HG03175 (cell line): Measurements from ENCODE around the gene PPP2R2D.
"Not testable (repeated sequence)": the region's sequence is repeated elsewhere in the genome, so short reads cannot be mapped to it uniquely, and the experiment has no call there.

Experiments used
- ATAC-seq: cut with Tn5 transposase; IDR thresholded peaks from one replicate; pipeline ENCODE4 v1.9.1; 2021; ENCODE audit warnings: mild to moderate bottlenecking, moderate library complexity; ENCODE audit not compliant: unreplicated experiment

The PPP2R2D gene

DNA sequence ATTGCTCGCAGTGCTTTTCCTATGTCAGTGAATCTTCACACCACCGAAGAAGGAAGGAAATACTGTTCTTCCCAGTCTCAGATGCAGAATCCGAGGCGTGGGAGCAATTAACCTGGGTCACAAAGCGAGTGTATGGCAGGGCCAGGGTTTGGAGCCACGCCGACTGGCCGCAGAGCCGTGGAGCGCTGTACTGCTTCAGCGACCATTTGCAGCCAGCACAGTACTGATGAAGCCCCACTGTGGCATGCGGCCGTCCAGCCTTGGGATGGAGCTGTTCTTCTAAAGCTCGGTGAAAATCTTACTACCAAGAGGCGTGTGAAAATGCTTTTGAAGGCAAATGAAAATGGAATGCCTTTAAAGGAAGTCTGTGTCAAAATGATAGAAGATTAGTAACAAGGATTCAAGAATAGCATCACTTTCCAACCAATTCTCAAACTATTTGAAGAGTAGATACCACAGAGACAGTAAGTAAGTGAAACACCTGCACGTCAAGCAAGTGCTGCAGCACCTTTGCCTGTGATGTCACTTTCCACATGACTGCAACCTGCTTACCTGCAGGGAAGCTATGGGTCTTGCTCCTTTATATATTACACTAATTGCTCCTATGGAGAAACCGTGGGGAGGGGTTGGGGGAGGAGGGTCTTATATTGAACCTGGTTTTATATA, 4.9 kb downstream of the PPP2R2D start:
- ATAC-seq: no peak

DNA sequence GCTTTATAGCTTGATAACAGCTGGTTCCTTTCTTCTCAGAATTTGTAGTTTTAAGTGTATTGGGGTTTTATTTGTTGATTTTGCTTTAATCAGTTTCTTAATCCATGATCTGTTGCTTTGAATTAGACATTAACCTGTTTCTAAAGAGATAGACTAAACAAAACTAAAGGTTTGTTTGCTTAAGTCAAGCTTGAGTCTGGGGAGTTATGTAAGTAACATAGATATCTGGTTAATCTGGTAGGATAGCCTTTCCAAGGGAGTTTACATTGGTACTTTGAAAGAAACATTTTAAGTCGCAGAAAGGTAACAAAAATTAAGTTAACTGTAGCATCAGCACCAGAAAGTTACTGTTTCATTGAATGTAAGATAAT, 5.4 kb downstream of the PPP2R2D start:
- ATAC-seq: no peak

DNA sequence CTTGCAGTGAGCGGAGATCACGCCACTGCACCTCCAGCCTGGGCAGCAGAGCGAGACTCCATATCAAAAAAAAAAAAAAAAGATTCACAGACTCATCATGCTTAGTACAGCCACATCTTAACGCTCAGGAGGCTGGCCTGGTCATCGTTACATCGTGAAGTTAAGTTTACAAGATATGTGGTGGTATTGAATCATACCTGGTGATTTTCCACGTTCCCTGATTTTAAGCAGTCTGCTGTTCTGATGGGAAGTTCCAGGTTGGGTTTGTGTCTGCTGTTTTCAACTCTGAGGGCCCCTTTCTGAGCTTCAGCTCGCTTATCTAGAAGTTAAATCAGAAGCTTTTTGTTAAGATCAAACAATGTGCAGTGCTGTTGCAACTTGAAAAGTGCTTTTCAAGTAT, 6.9 kb downstream of the PPP2R2D start:
- no peak for ATAC-seq

DNA sequence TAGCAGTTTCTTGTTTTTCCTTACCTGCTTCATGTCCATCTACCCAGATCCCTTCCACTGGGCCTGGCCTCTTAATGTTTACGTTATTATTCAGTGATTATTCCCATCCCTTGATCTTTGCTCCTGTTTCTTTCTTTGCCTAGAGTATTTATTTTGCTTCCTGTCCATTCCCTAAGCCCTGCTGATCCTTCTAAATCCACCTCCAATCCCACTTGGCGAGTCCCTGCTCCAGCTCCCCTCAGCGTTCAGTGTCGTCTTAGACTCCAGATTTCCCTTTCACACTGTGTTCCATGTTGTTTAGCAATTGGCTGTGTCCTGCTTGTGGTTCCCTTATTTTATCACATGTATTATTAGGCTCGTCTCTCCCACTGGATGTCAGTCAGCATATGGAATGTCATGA, 7.3 kb downstream of the PPP2R2D start:
- ATAC-seq: no peak

DNA sequence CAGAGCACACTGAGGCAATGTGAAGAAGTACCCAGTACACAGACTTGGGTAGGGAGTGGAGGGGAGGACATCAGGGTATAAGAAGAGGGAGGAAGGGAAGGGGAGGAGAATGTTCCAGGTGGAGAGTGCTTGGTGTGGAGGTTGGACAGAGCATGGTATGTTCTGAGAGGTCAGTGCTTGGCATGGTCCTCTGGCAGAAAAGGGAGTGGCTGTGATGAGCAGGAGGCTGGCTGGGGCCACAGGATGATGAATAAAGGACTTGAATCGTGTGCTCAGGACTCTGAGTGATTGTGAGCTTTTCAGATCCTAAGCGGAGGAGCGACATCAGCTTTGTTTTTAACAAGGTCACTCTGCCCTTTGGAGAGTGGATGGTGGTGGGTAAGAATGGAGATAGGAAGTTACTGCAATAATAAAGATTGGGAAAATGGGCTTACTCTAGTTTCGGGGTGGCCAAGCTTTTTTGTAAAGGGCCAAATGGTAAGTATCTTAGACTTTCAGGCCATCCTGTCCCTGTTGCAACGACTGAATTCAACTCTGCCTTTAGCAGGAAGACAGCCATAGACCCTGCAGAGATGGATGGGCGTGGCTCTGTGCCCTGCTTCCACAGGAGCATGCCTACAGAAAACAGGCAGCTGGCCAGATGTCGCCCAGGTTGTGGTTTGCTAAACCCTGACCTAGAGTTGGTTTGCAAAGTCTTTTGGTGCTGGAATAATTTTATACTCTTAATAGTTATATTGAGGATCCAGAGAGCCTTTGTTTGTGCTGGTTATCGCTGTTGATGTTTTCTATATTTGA, 8.4 kb downstream of the PPP2R2D start:
- no peak for ATAC-seq

DNA sequence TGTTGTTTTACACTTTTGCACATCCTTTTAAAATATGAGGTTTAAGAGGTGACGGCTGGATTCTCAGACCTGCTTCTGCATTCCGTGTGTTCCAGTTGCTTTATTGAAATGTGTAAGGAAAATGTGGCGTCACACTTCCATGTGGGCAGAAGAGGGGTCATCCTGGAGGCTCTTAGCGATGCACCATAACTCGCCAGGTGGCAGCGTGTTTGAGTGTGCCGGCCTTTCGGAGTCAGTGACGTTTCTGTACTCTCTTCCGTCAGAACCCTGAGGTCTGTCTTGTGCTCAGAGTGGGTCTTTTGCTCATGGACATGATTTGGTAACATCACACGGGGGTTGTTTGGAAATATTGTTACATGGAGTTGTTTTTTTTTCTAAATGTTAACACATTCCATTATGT, 9.1 kb downstream of the PPP2R2D start:
- ATAC-seq: no peak

DNA sequence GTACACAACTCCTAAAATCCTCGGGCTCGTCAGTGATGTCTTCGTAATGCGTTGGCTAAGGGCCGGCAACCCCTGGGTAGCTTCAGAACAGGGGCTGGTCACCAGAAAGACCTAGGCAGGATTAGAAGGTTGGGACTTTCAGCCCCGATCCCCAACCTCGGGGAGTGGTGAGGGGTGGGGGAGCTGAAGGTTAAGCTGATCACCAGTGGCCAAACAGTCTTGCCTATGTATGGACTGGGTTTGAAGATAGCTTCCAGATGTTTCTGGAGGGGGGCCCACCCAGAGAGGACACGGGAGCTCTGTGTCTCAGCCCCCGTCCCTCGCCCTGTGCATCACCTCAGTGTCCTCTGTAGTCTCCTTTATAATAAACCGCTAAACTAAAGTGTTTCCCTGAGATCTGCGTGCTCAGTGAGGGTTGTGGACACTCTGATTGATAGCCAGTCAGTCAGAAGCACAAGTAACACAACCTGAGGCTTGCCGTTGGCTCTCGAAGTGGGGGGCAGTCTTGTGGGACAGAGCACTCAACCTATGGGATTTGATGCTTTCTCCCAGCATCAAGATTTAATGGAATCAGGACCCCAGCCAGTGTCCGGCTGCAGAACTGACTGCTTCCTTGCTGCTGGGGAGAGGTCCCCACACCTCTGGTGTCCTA, 10.0 kb downstream of the PPP2R2D start:
- ATAC-seq: no peak

DNA sequence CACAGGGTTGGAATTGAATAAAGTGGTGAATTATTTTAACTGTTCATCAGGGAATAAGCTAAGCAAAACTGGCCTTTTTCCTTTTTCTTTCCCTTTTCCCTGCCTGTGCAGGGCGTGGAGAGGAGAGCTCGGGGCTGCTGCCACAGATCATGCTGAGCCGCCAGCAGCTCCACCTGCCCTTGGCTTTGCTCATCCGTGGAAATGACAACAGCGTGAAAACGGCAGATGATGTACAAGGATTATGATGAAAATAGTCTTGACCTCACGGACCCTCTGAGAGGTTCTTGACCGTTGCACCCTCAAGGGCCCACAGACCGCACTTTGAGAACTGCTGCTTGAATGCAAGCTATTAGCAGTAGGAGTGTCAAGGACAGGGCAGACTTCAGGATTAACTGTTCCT, 10.6 kb downstream of the PPP2R2D start:
- no peak for ATAC-seq

DNA sequence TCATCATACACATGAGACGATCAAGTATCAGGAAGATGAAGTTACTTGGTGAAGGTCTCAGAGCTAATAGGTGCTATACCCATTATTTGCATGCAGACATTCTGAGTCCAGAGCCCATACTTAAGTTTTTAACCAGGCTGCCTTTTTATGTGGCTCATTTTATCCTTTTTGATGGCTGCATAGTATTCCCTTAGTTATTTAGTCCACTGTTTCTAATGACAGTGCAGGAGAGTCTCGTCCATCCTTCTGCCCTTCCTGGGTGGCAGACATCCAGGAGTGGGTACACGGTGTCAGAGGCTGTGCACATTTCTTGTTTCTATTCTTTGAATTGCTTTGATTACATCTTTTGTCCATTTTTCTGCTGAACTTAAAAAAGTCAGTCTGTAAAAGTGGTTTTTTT, 11.8 kb downstream of the PPP2R2D start:
- no peak for ATAC-seq

DNA sequence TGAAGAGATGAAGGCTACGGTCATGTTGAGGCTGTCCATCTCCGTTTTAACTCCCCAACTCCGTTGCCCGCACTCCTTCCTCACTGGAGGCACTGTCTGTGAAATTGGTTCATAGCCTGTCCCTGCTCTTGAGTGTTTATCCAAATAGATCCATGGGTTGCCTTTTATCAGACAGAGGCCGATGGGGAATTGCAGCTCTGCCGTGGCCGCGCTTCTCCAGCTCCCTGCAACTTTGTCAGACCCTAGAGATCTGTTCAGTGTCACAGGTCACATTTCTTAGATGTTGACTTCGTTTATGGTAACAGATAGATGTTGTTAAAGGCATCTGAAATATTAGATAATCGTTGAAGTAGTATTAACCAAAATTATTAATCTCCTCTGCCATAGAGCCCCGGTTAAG, 14.7 kb downstream of the PPP2R2D start:
- ATAC-seq: no peak

DNA sequence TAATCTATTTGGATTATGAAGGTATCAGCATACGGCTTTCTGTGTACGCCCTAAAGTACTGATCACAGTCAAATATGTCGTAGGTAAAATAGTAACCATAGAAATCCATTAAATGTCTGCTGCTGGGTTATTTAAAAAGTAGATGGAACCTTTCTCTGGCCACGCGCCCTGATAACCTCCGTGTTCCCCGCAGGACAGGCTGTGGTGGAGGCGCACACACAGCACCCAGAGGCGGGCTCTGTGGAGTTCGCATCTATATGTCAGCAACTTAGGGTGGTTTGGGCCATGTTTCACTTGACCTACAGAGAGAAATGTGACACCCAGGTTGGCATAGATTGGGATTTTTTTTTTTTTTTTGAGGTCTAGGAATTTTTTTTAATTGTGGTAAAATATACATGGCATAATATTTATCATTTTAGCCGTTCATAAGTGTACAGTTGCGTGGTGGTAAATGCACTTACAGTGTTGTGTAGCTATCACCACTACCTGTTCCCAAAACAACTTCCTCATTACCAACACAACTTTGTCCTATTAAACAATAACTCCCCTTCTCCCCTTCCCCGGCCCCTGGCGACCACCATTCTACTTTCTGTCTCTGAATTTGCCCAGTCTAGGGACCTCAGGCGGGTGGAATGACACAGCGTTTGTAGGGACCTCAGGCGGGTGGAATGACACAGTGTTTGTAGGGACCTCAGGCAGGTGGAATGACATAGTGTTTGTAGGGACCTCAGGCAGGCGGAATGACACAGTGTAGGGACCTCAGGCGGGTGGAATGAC, 15.4 kb downstream of the PPP2R2D start:
- ATAC-seq: no peak

DNA sequence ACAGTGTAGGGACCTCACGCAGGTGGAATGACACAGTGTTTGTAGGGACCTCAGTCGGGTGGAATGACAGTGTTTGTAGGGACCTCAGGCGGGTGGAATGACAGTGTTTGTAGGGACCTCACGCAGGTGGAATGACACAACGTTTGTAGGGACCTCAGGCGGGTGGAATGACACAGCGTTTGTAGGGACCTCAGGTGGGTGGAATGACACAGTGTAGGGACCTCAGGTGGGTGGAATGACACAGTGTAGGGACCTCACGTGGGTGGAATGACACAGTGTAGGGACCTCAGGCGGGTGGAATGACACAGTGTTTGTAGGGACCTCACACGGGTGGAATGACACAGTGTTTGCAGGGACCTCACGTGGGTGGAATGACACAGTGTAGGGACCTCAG, 16.0 kb downstream of the PPP2R2D start:
- ATAC-seq: not testable (repeated sequence)

DNA sequence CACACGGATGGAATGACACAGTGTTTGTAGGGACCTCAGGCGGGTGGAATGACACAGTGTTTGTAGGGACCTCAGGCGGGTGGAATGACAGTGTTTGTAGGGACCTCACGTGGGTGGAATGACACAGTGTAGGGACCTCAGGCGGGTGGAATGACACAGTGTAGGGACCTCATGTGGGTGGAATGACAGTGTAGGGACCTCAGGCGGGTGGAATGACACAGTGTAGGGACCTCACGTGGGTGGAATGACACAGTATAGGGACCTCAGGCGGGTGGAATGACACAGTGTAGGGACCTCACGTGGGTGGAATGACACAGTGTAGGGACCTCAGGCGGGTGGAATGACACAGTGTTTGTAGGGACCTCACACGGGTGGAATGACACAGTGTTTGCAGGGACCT, 16.7 kb downstream of the PPP2R2D start:
- ATAC-seq: not testable (repeated sequence)

DNA sequence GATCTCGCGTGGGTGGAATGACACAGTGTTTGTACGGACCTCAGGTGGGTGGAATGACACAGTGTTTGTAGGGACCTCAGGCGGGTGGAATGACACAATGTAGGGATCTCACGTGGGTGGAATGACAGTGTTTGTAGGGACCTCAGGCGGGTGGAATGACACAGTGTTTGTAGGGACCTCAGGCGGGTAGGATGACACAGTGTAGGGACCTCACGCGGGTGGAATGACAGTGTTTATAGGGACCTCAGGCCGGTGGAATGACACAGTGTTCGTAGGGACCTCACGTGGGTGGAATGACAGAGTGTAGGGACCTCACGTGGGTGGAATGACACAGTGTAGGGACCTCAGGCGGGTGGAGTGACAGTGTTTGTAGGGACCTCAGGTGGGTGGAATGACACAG, 18.7 kb downstream of the PPP2R2D start:
- ATAC-seq: not testable (repeated sequence)

DNA sequence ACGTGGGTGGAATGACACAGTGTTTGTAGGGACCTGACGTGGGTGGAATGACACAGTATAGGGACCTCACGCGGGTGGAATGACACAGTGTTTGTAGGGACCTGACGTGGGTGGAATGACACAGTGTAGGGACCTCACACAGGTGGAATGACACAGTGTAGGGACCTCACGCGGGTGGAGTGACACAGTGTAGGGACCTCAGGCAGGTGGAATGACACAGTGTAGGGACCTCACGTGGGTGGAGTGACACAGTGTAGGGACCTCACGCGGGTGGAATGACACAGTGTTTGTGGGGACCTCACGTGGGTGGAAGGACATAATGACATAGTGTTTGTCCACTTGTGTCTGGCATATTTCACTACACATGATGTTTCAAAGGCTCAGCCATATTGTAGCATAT, 19.3 kb downstream of the PPP2R2D start:
- no peak for ATAC-seq

DNA sequence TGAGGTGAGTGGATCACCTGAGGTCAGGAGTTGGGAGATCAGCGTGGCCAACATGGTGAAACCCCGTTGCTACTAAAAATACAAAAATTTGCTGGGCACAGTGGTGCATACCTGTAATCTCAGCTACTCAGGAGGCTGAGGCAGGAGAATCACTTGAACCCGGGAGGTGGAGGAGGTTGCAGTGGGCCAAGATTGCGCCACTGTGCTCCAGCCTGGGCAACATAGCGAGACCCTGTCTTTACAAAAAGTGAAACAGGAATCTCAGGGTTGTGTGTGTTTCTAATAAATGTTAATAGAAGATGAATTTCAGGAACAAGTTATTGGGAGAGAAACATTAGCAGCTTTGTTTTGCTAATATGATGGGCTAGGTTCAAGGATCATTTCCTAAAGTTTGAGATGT, 19.9 kb downstream of the PPP2R2D start:
- ATAC-seq: no peak

DNA sequence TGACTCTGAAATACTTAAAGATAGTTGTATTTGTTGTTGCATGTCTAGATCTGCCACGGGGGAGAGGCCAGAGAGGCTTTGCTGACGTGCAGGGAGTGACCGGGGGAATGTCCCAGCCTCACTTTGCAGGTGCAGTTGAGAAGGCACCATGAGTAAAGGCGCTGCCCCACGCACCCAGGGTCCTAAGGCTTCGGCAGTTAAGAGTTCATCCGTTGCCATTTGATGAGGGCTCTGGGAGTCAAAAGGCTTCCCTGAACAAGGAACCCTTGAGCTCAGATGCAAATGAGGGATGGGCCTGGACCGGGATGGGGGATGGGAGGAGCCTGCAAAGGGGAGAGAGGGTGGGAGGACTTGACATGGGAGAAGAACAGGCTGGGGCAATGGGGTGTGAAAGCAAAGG, 20.4 kb downstream of the PPP2R2D start:
- no peak for ATAC-seq

DNA sequence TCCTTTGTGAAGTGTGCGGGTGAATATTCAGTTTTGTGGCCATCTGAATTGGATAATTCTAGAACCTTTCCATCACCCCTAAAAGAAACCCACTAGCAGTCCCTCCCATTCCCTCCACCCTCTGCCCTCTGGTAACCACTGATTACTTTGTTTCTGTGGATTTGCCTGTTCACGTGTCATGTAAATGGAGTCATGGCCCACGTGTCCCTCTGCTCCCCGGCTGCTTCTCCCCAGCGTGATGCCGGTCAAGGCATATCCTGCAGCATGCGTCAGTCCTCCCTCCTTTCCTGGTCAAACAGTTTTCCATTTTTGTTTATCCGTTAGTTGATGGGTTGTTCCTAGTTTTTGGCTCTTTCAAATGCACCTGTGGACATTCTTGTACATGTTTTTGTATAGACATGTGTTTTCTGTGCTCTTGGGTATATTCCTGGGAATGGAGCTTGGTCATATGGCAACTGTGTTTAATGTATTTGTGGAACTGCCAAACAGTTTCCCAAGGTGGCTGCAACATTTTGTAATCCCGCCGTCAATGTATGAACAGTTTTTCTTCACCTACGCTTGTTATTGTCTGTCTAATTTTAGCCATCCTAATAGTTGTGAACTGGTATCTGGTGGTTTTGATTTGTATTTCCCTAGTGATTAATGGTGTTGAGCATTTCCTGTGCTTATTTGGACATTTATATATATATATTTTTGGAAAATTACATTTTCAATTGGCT, 22.4 kb downstream of the PPP2R2D start:
- no peak for ATAC-seq

DNA sequence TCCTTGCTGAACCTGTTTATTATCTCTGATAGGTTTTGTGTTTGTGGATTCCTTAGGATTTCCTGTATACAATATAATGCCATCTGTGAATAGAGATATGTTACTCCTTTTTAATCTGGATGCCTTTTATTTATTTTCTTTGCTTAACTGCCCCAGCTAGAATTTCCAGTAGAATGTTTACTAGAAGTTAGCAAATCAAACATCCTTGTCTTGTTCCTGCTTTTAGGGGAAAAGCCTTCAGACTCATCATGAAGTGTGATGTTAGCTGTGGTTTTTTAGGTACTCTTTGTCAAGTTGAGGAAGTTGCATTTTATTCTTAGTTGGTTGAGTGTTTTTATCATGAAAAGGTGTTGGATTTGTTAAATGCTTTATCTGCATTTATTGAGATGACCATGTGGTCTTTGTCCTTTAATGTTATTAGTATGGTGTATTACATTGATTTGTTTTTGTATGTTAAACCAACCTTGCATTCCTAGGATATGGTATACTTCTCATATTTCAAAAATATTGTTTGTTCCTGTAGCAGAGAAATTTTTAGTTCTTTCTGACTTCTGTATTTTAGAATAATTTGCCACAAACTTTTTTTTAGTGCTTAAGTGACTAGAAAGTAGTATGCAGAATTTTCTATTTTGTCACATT, 24.3 kb downstream of the PPP2R2D start:
- ATAC-seq: no peak

DNA sequence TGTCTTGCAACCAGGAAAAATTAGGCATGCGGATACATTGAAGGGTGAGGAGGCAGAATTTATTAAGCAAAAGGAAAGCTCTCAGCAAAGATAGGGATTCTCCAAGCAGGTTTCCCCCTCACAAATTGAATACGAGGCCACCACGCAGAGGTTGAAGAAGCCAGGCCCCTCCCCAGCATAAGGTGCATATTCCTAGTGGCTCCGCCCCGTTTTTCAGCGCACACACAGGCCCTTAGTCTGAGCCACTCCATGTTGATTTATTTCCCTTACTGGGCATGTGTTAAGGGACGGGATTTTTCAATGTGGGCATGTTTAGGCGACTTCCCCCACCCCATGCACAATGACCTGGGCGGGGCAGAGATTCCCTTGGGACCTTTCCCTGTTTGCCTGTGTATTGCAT, 24.9 kb downstream of the PPP2R2D start:
- no peak for ATAC-seq
